Mesenchymal stem cell (in vitro differentiated cells and primary cell): Measurements from ENCODE around the gene ALDH4A1.
"Not testable (repeated sequence)": the region's sequence is repeated elsewhere in the genome, so short reads cannot be mapped to it uniquely, and the experiment has no call there.

Experiments
- DNase-seq: peaks from one replicate; pipeline ENCODE4 v3.0.0-alpha.2; 2013
- H2AFZ ChIP-seq: one replicate; pipeline ENCODE4 v1.6.1; 2013; ENCODE audit warnings: low read depth, mild to moderate bottlenecking, control low read depth, inconsistent platforms, low read length, moderate library complexity
- H2AK5ac ChIP-seq: 2 replicates; pipeline ENCODE4 v1.6.1; 2013; ENCODE audit warnings: low read length, moderate library complexity, mild to moderate bottlenecking, inconsistent platforms; ENCODE audit not compliant: severe bottlenecking
- H2BK120ac ChIP-seq: one replicate; pipeline ENCODE4 v1.6.1; 2013; ENCODE audit warnings: low read depth, mild to moderate bottlenecking, inconsistent platforms, low read length, moderate library complexity
- H2BK12ac ChIP-seq, 2 experiments: one replicate each; pipeline ENCODE4 v1.6.1; 2013; ENCODE audit warnings: inconsistent platforms in 2 of 2, low read length in 2 of 2, mild to moderate bottlenecking in 2 of 2, moderate library complexity in 2 of 2, control low read depth in 1 of 2
- H2BK15ac ChIP-seq: one replicate; pipeline ENCODE4 v1.6.1; 2013; ENCODE audit warnings: mild to moderate bottlenecking, low read depth, inconsistent platforms; ENCODE audit not compliant: poor library complexity, severe bottlenecking
- H2BK5ac ChIP-seq: 2 replicates; pipeline ENCODE4 v1.6.1; 2013; ENCODE audit warnings: low read depth, mild to moderate bottlenecking, low read length, control low read depth, inconsistent platforms; ENCODE audit not compliant: poor library complexity, severe bottlenecking
- H3K14ac ChIP-seq, 2 experiments: one replicate each; pipeline ENCODE4 v1.6.1; 2013; ENCODE audit warnings: inconsistent platforms in 2 of 2, low read length in 2 of 2, control low read depth in 1 of 2, mild to moderate bottlenecking in 1 of 2, moderate library complexity in 1 of 2
- H3K18ac ChIP-seq, 2 experiments: one replicate each; pipeline ENCODE4 v1.6.1; 2013; ENCODE audit warnings: inconsistent platforms in 2 of 2, low read length in 2 of 2, control low read depth in 1 of 2, low read depth in 1 of 2, mild to moderate bottlenecking in 1 of 2
- H3K23ac ChIP-seq, 2 experiments: one replicate each; pipeline ENCODE4 v1.6.1; 2013; ENCODE audit warnings: inconsistent platforms in 2 of 2, low read length in 2 of 2, mild to moderate bottlenecking in 2 of 2, moderate library complexity in 2 of 2, control low read depth in 1 of 2
- H3K27ac ChIP-seq: 2 replicates; pipeline ENCODE4 v1.5.1; 2013; ENCODE audit warnings: mild to moderate bottlenecking, moderate library complexity, low read length, control low read depth, inconsistent platforms; ENCODE audit not compliant: poor library complexity, severe bottlenecking
- H3K27me3 ChIP-seq, 2 experiments: 2 replicates each; pipeline versions ENCODE4 v1.6.1 to v1.7.0; 2013; ENCODE audit warnings: low read length in 2 of 2, mild to moderate bottlenecking in 2 of 2, moderate library complexity in 2 of 2, control low read depth in 1 of 2, inconsistent platforms in 1 of 2; ENCODE audit not compliant: control insufficient read depth in 1 of 2, insufficient read depth in 1 of 2
- H3K36me3 ChIP-seq, 2 experiments: 2 replicates each; pipeline versions ENCODE4 v1.6.1 to v1.7.0; 2013; ENCODE audit warnings: low read length in 2 of 2, control low read depth in 1 of 2, inconsistent platforms in 1 of 2, low read depth in 1 of 2, mild to moderate bottlenecking in 1 of 2; ENCODE audit not compliant: insufficient read depth in 2 of 2, control insufficient read depth in 1 of 2
- H3K4ac ChIP-seq, 2 experiments: one replicate each; pipeline ENCODE4 v1.6.1; 2013; ENCODE audit warnings: inconsistent platforms in 2 of 2, low read length in 2 of 2, mild to moderate bottlenecking in 2 of 2, moderate library complexity in 2 of 2, control low read depth in 1 of 2, low read depth in 1 of 2
- H3K4me1 ChIP-seq: 2 replicates; pipeline ENCODE4 v1.6.1; 2013; ENCODE audit warnings: low read depth, low read length, control low read depth; ENCODE audit not compliant: control insufficient read depth, insufficient read depth
- H3K4me2 ChIP-seq: 2 replicates; pipeline ENCODE4 v1.6.1; 2013; ENCODE audit warnings: low read length, mild to moderate bottlenecking, inconsistent platforms; ENCODE audit not compliant: poor library complexity, severe bottlenecking
- H3K4me3 ChIP-seq, 2 experiments: 2 replicates each; pipeline versions ENCODE4 v1.5.1 to v1.7.0; 2013; ENCODE audit warnings: low read length in 2 of 2, mild to moderate bottlenecking in 2 of 2, control low read depth in 1 of 2, low read depth in 1 of 2; ENCODE audit not compliant: insufficient read depth in 1 of 2
- H3K79me1 ChIP-seq: replicated peaks from 2 replicates; pipeline ENCODE4 v1.6.1; 2013; ENCODE audit warnings: mild to moderate bottlenecking, control low read depth, low read length, inconsistent platforms; ENCODE audit not compliant: poor library complexity, severe bottlenecking
- H3K9ac ChIP-seq: 2 replicates; pipeline ENCODE4 v1.7.0; 2013; ENCODE audit warnings: mild to moderate bottlenecking, low read length, moderate library complexity
- H3K9me3 ChIP-seq: 2 replicates; pipeline ENCODE4 v1.7.0; 2013; ENCODE audit warnings: mild to moderate bottlenecking, low read length; ENCODE audit not compliant: control insufficient read depth
- H4K8ac ChIP-seq: one replicate; pipeline ENCODE4 v1.6.1; 2013; ENCODE audit warnings: inconsistent platforms, mild to moderate bottlenecking, low read length, moderate library complexity
- H4K91ac ChIP-seq: one replicate; pipeline ENCODE4 v1.6.1; 2013; ENCODE audit warnings: mild to moderate bottlenecking, low read length, inconsistent platforms
- WGBS: methylation state at CpG from one replicate; pipeline ENCODE4 v1.1.7; 2013; ENCODE audit warnings: mixed read lengths; 5-methylcytosine and 5-hydroxymethylcytosine counted together

Gene ALDH4A1

DNA sequence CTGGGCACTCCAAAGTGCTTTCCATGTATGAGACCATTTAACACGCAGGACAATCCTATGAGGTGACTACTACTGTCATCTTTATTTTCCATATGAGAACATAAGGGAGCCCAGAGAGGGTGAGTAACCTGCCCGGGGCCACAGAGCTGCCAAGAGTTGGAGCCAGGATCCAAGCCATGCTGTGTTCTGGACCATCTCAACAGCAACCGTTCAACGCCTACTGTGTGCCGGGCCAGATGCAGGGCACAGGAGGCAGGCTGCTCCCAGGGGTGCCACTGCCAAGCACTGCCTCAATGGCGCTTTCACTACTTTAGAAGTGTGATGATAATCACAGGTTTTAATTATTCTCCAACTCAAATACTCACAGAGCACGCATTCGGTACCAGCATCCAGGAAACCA is 3.8 kb downstream of the ALDH4A1 start:
- H2BK5ac ChIP-seq = no peak overlapping the region
- WGBS = 97% methylated on average over 8 of the region's 8 CpGs
- no peak for DNase-seq
- no peak overlapping the region for H3K4ac ChIP-seq
- H2AFZ ChIP-seq = no peak overlapping the region
- no peak overlapping the region for H2BK120ac ChIP-seq
- H3K4me1 ChIP-seq = peaks cover 7% of the 10 kb centered on the region
- H4K91ac ChIP-seq = no peak overlapping the region
- no peak overlapping the region for H2BK12ac ChIP-seq
- H2AK5ac ChIP-seq = no peak overlapping the region
- no peak overlapping the region for H3K18ac ChIP-seq
- H4K8ac ChIP-seq = no peak overlapping the region
- peaks cover 12% of the 10 kb centered on the region for H3K79me1 ChIP-seq
- H3K4me2 ChIP-seq = no peak overlapping the region
- H3K23ac ChIP-seq = no peak overlapping the region
- no peak overlapping the region for H3K27ac ChIP-seq
- H3K4me3 ChIP-seq = no peak overlapping the region
- H3K27me3 ChIP-seq = no peaks in the 10 kb centered on the region
- peaks cover 0 to 18% of the 10 kb centered on the region in 2 experiments for H3K36me3 ChIP-seq
- H3K9me3 ChIP-seq = no peaks in the 10 kb centered on the region
- H3K9ac ChIP-seq = no peak overlapping the region
- no peak overlapping the region for H3K14ac ChIP-seq
- no peak overlapping the region for H2BK15ac ChIP-seq

DNA sequence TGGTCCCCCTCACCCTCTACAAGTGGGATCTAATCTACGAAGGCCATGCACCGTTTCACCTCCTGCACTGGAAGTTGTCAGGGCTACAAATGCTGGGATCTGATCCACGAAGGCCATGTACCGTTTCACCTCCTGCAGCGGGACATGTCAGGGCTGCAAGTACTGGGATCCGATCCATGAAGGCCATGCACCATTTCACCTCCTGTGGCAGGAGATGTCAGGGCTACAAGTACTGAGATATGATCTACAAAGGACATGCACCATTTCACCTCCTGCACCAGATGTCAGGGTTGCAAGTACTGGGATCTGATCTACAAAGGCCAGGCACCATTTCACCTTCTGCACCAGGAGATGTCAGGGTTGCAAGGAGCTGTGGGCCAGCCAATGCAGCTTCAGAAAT is 7.0 kb downstream of the ALDH4A1 start:
- no peak overlapping the region for H3K4me3 ChIP-seq
- no peak overlapping the region for H4K91ac ChIP-seq
- H3K23ac ChIP-seq = no peak overlapping the region
- DNase-seq = no peak
- no peak overlapping the region for H2BK12ac ChIP-seq
- no peak overlapping the region for H2BK120ac ChIP-seq
- WGBS = 90% methylated on average over 6 of the region's 6 CpGs
- no peak overlapping the region for H2BK15ac ChIP-seq
- H3K9me3 ChIP-seq = no peaks in the 10 kb centered on the region
- peaks cover 11% of the 10 kb centered on the region for H3K79me1 ChIP-seq
- peaks cover 0 to 18% of the 10 kb centered on the region in 2 experiments for H3K36me3 ChIP-seq
- no peaks in the 10 kb centered on the region for H3K27me3 ChIP-seq
- no peak overlapping the region for H4K8ac ChIP-seq
- H2BK5ac ChIP-seq = no peak overlapping the region
- H3K9ac ChIP-seq = no peak overlapping the region
- no peak overlapping the region for H2AFZ ChIP-seq
- H3K4ac ChIP-seq = no peak overlapping the region
- peaks cover 4% of the 10 kb centered on the region for H3K4me1 ChIP-seq
- no peak overlapping the region for H3K14ac ChIP-seq
- H3K18ac ChIP-seq = no peak overlapping the region
- no peak overlapping the region for H2AK5ac ChIP-seq
- no peak overlapping the region for H3K27ac ChIP-seq
- no peak overlapping the region for H3K4me2 ChIP-seq

DNA sequence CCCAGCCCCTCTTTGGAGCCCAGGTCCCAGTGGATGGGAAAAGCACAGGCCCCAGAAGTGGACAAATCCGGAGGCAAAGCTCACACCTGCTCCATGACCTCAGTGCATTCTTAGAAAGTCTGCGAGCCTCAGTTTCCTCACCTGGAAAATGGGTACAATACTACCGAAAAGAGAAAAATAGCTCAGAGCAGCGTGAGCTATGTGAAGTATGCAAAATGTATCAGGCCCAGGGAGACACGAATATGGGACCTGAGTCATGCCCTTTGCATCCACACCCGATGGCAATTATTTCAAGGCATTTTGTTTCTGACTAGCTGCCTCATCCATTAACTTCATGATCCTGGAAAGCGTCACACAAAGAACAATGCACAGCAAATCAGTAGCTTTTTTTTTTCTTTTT is 9.2 kb downstream of the ALDH4A1 start:
- Histone ChIP-seq H3K79me1 (peaks cover 11% of the 10 kb centered on the region), H3K23ac (no peak overlapping the region), H3K4me3 (no peak overlapping the region), H3K36me3 (peaks cover 0 to 26% of the 10 kb centered on the region in 2 experiments), H3K18ac (no peak overlapping the region), H2BK120ac (no peak overlapping the region), H3K9me3 (no peaks in the 10 kb centered on the region), H3K27me3 (no peaks in the 10 kb centered on the region), H3K4me1 (peaks cover 4% of the 10 kb centered on the region), H4K91ac (no peak overlapping the region), H3K4me2 (no peak overlapping the region), H2BK15ac (no peak overlapping the region), H2AFZ (no peak overlapping the region), H2BK12ac (no peak overlapping the region), H4K8ac (no peak overlapping the region), H3K9ac (no peak overlapping the region), H2BK5ac (no peak overlapping the region), H3K14ac (no peak overlapping the region), H2AK5ac (no peak overlapping the region), H3K4ac (no peak overlapping the region), H3K27ac (no peak overlapping the region)
- DNase-seq = no peak
- 77% methylated on average over 7 of the region's 7 CpGs for WGBS

DNA sequence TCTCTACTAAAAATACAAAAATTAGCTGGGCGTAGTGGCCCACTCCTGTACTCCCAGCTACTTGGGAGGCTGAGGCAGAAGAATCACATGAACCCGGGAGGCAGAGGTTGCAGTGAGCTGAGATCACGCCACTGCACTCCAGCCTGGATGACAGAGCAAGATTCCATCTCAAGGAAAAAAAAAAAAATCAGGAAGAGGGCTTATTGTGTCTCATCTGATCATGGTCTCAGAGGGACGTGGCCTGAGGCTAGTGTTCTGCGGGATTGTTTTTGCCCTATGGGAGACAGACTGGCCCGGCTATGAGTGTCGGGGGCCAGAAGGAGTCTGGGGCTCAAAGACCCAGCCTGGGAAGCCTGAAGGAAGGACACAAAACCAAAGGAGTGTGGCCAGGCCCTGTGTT is 10.5 kb downstream of the ALDH4A1 start:
- H3K4me2 ChIP-seq, H3K14ac ChIP-seq, H3K27me3 ChIP-seq, H2BK5ac ChIP-seq, H3K18ac ChIP-seq, H2AK5ac ChIP-seq, H3K4me3 ChIP-seq, H3K79me1 ChIP-seq, H4K8ac ChIP-seq, H2AFZ ChIP-seq, H2BK120ac ChIP-seq, H3K9me3 ChIP-seq, H2BK15ac ChIP-seq, H2BK12ac ChIP-seq, H3K4me1 ChIP-seq, H3K27ac ChIP-seq, H3K4ac ChIP-seq, H3K23ac ChIP-seq: not testable (repeated sequence)
- H4K91ac ChIP-seq = peak overlapping the region; percentile 46
- peaks cover 0 to 20% of the 10 kb centered on the region in 2 experiments for H3K36me3 ChIP-seq
- WGBS = 86% methylated on average over 7 of the region's 7 CpGs
- peak overlapping the region; percentile 49 for H3K9ac ChIP-seq
- peak; percentile 29 for DNase-seq
